Fibroblast of skin of abdomen (primary cell): ENCODE results near the gene S1PR5.

ENCODE experiments used
- DNase-seq: peaks from one replicate; pipeline ENCODE4 v3.0.0-alpha.2; 2013

S1PR5 gene

DNA sequence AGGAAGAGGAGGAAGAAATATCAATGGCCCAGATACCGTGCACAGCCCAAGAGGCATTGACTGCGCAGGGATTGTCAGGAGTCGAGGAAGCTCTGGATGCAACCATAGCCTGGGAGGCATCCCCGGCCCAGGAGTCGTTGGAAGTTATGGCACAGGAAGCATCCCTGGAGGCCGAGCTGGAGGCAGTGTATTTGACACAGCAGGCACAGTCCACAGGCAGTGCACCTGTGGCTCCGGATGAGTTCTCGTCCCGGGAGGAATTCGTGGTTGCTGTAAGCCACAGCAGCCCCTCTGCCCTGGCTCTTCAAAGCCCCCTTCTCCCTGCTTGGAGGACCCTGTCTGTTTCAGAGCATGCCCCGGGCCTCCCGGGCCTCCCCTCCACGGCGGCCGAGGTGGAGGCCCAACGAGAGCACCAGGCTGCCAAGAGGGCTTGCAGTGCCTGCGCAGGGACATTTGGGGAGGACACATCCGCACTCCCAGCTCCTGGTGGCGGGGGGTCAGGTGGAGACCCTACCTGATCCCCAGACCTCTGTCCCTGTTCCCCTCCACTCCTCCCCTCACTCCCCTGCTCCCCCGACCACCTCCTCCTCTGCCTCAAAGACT, 50.0 kb downstream of the S1PR5 start:
- DNase-seq = no peak

DNA sequence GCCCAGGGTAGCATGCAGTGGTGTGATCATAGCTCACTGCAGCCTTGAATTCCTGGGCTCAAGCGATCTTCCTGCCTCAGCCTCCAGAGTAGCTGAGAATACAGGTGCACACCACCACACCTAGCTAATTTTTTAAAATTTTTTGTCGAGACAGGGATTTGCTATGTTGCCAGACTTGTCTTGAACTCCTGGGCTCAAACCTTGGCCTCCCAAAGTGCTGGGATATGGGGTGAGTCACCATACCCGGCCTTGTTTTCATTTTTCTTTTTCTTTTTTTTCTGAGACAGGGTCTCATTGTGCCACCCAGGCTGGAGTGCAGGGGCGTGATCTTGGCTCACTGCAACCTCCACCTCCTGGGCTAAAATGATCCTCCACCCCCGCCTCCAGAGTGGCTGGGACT, 52.8 kb downstream of the S1PR5 start:
- DNase-seq = no peak
